Spinal cord (tissue), 10 donors: ENCODE data around the gene ADTRP. TPM values are rescaled to one million over a fixed set of nuclear protein-coding genes. Genes with fewer than 3 reads are reported as not detected.

Experiments
- DNase-seq, 6 donors: peaks; one replicate each; pipeline versions ENCODE4 v3.0.0 to v3.0.0-alpha.2; 2013 to 2015; ENCODE audit warnings: low spot score in 6 of 6, low read depth in 4 of 6
- H3K27ac ChIP-seq: one replicate; pipeline ENCODE4 v1.5.1; 2013; ENCODE audit warnings: low read depth, low read length, control low read depth
- H3K27me3 ChIP-seq: one replicate; pipeline ENCODE4 v1.6.1; 2013; ENCODE audit warnings: low read length; ENCODE audit not compliant: control insufficient read depth, insufficient read depth
- H3K36me3 ChIP-seq: one replicate; pipeline ENCODE4 v1.6.1; 2013; ENCODE audit warnings: low read length; ENCODE audit not compliant: control insufficient read depth, insufficient read depth
- H3K4me1 ChIP-seq: one replicate; pipeline ENCODE4 v1.6.1; 2013; ENCODE audit warnings: low read length; ENCODE audit not compliant: control insufficient read depth, insufficient read depth
- H3K4me3 ChIP-seq: one replicate; pipeline ENCODE4 v1.5.1; 2013; ENCODE audit warnings: low read depth, low read length, control low read depth
- H3K9me3 ChIP-seq: one replicate; pipeline ENCODE4 v1.6.1; 2013; ENCODE audit warnings: low read length; ENCODE audit not compliant: control insufficient read depth, insufficient read depth
- WGBS: methylation state at CpG from one replicate; pipeline ENCODE4 v1.1.5; 2013; ENCODE audit warnings: missing lambda C conversion rate; ENCODE audit not compliant: insufficient coverage; 5-methylcytosine and 5-hydroxymethylcytosine counted together
- polyA plus RNA-seq, 2 donors: library from polyadenylated mRNA; unstranded; fragments of 120-200 nt; gene quantifications; one replicate each; pipeline ENCODE4 v1.2.1, GENCODE V29; 2013; ENCODE audit not compliant: insufficient read length in 2 of 2
- total RNA-seq, 2 donors: library from RNA; depleted of rRNA in 1 of 2; stranded (reverse); fragments of 120-200 nt in 1 of 2; fragments of >200 nt in 1 of 2; gene quantifications; one replicate each; pipeline versions ENCODE4 v1.2.3 to v1.2.4, GENCODE V29; 2013 to 2014
- donor health status: healthy.

Gene ADTRP
- total and polyA plus RNA-seq, 4 donors, result 0.38 to 0.88 (median 0.63) TPM; not detected in 1

DNA sequence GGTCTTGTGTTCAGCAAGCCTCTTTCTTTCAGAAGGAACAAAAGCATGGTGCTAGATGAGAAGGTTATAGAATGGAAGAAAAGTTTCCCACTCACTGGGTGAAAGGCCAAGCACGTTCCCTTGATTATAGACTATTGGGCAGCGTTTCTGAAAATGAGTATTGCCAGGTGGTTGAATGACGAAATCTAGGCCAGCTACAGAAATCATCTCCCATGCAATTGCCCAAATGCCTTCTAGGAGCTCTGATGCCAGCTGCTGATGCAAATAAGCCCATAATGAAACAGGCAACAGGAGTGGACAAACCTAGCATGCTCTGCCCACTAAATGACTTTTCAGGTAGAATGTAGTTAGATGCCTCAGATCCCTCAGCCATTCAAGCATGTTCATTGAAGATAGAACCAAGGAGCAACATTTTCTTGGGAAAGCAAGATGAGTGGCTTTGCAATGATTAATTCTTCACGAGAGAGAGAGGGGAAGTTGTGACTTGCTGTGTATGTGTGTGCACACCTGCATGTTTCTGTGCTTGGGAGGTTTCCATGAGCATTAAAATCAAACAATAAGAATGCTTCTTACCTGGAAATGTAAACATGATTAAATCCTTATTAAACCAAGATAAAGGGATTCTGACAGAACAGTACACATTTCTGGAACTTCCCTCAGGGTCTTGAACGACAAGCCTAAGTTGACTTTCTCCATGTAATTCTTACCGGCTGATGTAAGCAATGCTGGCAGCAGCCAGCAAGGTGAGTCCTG, 43.6 kb downstream of the ADTRP start:
- no peak for DNase-seq
- no peaks in the 10 kb centered on the region for H3K9me3 ChIP-seq
- WGBS, result 88% methylated on average over 4 of the region's 6 CpGs

DNA sequence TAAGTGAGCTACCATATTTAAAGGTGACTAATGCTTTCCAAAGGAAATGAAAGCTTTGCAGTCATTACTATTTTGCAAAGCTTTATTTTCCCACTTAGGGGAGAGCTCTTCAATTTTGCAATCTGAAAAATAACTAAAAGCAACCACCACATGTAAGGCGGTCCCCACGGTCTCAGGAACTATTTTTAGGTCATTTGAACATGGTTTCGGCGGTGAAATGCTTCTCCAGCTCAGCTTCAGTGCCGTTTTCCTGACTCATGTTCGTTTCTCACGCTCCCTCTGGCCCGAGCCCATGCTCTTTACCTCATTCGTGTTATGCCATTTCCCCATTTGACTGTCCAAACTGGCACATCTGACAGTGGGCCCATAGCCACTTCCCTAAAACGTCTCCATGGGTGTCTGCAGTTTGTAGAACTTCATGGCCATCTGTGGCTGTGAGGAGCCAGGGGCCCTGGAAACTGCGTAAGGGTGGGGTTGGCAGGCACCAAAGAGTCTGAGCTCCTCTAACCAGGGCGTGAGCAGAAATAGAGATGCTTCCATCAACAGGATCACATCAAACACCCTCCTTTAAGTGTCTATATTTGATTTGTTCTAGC, 46.5 kb downstream of the ADTRP start:
- 91% methylated on average over 10 of the region's 12 CpGs for WGBS
- H3K27ac ChIP-seq, result no peak overlapping the region

More for the DNA sequence above, 43.6 kb downstream of the ADTRP start:
- no peak overlapping the region for H3K27ac ChIP-seq
- no peak overlapping the region for H3K4me3 ChIP-seq
- H3K4me1 ChIP-seq, result peaks cover 10% of the 10 kb centered on the region
- H3K27me3 ChIP-seq, result no peaks in the 10 kb centered on the region
- H3K36me3 ChIP-seq, result no peaks in the 10 kb centered on the region

DNA sequence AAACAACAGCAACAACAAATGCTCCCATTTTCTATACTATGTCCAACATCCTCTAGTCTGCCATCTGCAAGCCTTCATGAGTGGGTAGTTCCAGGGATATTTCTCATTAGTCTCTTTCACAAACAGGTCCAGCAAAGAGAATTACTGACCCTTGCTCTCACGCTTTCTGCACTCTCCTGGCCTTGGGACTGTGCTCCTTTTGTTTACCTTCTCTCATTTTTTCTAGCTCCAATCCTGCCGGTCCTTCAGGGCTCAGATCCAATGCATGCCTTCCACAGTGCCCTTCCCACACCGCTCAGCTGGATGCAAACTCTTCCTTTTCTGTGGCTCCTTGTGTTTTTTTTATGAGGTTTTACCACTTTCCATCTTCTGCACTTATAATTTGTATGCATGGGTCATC, 47.2 kb downstream of the ADTRP start:
- 55% methylated on average over 1 of the region's 3 CpGs for WGBS
- DNase-seq, result peak in 1 of 6 donors; percentile 10
- H3K4me3 ChIP-seq, result no peak overlapping the region
- no peaks in the 10 kb centered on the region for H3K27me3 ChIP-seq
- no peak overlapping the region for H3K27ac ChIP-seq
- no peaks in the 10 kb centered on the region for H3K9me3 ChIP-seq
- H3K4me1 ChIP-seq, result peaks cover 4% of the 10 kb centered on the region
- no peaks in the 10 kb centered on the region for H3K36me3 ChIP-seq

More for the DNA sequence above, 46.5 kb downstream of the ADTRP start:
- Histone ChIP-seq H3K27me3 (no peaks in the 10 kb centered on the region), H3K9me3 (no peaks in the 10 kb centered on the region), H3K4me3 (no peak overlapping the region), H3K36me3 (no peaks in the 10 kb centered on the region), H3K4me1 (peaks cover 5% of the 10 kb centered on the region)
- peak in 1 of 6 donors; percentile 54 for DNase-seq

DNA sequence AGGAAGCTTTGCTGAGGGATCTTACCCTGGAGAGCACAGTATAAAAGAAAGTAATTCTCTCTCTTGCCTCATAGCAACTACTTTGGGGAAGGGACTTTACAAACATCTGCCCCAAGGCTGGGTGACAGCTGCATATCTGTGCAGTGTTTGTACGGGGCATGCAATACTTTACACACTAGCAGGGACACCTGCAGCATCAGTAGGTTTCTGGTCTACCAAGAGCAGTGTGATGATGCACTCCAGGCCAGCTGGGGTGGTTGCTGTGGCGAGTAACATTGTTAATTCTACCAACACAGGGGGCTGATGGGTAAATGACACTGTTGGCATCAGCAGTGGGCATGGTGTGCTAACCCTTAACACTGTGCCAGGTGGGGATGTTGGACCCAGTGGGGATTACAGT, 48.0 kb downstream of the ADTRP start:
- WGBS, result 63% methylated on average over 1 of the region's 2 CpGs
- H3K9me3 ChIP-seq, result no peaks in the 10 kb centered on the region
- H3K27ac ChIP-seq, result no peak overlapping the region
- H3K36me3 ChIP-seq, result no peaks in the 10 kb centered on the region
- no peaks in the 10 kb centered on the region for H3K27me3 ChIP-seq
- DNase-seq, result no peak
- no peak overlapping the region for H3K4me3 ChIP-seq
- peaks cover 4% of the 10 kb centered on the region for H3K4me1 ChIP-seq

DNA sequence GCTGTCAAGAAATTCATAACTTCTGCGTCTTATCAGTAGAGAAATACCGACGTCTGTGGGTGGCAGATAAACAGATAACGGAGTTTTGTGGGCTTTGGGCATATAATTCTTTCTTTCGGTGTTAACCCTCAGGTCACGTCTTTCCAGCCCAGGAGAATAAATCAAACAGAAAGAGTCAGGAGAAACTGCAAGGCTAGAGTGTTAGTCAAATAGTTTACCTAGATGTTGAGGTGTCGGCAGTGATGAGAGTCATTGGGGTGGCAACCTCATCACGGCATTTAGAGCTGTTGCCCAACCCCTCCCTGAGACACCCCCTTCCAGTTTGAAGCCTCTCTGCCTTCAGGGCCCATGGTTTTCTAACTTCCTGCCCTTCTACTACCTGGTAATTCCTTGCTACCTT, 49.5 kb downstream of the ADTRP start:
- Histone ChIP-seq H3K9me3 (no peaks in the 10 kb centered on the region), H3K4me1 (peaks cover 4% of the 10 kb centered on the region), H3K27ac (no peak overlapping the region), H3K27me3 (no peaks in the 10 kb centered on the region), H3K4me3 (no peak overlapping the region), H3K36me3 (no peaks in the 10 kb centered on the region)
- DNase-seq, result no peak
- WGBS, result 96% methylated on average over 8 of the region's 8 CpGs

DNA sequence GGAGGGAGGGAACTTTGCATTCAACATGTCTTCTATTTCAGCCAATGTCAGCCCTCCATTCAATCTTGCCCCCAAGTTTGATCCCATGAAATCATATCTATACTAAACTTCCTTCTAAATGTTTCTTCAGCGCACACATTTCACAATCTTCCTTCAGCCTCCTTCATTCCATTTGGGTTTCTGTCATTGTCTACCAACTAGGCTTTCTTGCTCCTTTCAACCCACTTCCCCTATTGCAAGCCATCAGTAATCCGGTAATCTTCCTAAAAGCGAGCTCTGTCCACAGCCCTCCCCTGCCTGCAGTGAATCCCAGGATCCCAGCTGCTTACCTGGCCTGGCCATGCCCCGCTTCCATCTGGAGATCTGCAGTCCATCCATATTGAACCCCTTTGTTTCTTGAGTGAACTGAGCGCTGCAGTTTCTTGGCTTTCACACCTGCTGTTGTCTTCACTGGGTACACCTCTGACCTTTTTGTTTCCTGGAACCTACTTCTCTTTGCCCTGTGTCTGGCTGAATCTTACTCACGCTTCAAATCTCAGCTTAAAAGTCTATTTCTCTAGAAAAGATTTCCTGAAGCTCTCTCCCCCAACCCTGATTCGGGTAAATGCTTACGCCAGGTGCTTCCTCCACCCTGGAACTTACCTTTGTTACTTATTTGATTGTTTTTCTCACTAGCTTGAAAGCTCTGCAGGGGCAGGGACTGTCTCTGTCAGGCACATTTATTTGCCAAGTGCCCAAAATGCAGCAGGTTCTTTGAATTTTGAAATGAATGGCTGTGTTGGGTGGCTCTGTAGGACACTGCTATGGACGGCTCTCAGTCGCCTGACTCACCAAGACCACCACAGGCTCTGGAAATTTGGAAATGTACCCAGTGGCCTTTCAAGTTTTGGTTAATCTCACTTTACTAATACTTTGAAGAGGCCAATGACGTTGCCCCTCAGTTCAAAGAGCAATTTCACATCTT, 50.3 kb downstream of the ADTRP start:
- Histone ChIP-seq H3K4me1 (peaks cover 4% of the 10 kb centered on the region), H3K9me3 (no peaks in the 10 kb centered on the region), H3K27me3 (no peaks in the 10 kb centered on the region), H3K4me3 (no peak overlapping the region), H3K36me3 (no peaks in the 10 kb centered on the region), H3K27ac (no peak overlapping the region)
- WGBS, result 90% methylated on average over 9 of the region's 11 CpGs
- DNase-seq, result no peak

DNA sequence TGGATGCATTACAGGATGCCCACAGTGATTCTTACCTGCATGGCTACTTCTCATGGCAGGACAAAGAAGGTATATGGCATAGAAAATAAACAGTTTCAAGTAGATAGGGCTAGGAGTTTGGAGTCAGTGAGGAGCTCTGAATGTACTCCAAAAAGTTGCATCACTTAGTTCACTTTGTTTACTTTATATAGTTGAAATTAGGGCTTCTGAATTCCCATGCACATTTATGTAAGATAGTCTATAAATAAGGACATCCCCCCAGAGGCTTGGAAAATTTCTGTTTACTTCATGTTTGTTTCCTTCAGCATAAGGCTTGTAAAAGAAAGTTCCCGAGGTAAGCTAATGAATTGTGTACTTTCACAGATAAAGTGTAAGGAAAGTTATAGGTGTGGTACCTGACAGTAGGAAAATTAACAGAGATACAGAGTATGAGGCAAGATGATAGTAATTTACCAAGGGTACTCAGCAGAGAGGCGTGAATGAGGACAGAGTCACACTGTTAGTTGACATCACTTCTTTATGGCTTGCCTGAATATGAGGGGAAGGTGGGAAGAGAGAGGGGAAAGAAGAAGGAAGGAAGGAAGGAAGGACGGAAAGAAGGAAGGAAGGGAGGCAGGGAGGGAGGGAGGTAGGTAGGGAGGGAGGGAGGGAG, 51.1 kb downstream of the ADTRP start:
- WGBS, result 79% methylated on average over 2 of the region's 3 CpGs
- no peaks in the 10 kb centered on the region for H3K27me3 ChIP-seq
- H3K36me3 ChIP-seq, result no peaks in the 10 kb centered on the region
- no peak for DNase-seq
- no peak overlapping the region for H3K27ac ChIP-seq
- no peaks in the 10 kb centered on the region for H3K9me3 ChIP-seq
- no peak overlapping the region for H3K4me3 ChIP-seq
- peaks cover 4% of the 10 kb centered on the region for H3K4me1 ChIP-seq

DNA sequence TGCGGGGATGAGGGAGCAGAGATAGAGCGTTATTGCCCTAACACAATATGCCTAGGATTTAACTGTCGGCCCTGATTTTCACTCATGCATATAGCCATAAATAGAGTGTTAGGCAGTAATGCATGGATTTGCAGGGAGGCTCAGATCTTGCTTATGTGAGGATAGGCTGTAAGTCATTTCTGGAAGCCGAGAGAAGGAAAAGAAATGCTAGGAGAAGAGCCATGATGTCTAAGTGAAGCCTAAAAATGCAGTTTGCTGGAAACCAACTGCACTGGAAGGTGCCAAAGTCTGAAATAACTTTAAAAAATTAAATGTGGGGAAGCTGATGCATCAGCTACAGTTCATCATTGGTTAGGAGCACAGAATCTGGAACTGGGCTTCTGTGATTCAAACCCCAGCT, 54.3 kb downstream of the ADTRP start:
- H3K4me1 ChIP-seq, result no peaks in the 10 kb centered on the region
- H3K27me3 ChIP-seq, result no peaks in the 10 kb centered on the region
- no peaks in the 10 kb centered on the region for H3K9me3 ChIP-seq
- DNase-seq, result peak in 2 of 6 donors; percentile 38 to 63
- H3K36me3 ChIP-seq, result no peaks in the 10 kb centered on the region
- H3K27ac ChIP-seq, result no peak overlapping the region
- 83% methylated on average over 1 of the region's 4 CpGs for WGBS
- H3K4me3 ChIP-seq, result no peak overlapping the region
